ENCODE measurements around the gene CDH24. TPM values are rescaled to one million over a fixed set of nuclear protein-coding genes. Genes with fewer than 3 reads are reported as not detected.
A peak's percentile ranks its signal among the peaks of the same experiment; 100 is the strongest.

Gene CDH24
- total RNA-seq, 4 donors from 2014 or later: 0.36 to 1.7 (median 0.58) TPM

DNA sequence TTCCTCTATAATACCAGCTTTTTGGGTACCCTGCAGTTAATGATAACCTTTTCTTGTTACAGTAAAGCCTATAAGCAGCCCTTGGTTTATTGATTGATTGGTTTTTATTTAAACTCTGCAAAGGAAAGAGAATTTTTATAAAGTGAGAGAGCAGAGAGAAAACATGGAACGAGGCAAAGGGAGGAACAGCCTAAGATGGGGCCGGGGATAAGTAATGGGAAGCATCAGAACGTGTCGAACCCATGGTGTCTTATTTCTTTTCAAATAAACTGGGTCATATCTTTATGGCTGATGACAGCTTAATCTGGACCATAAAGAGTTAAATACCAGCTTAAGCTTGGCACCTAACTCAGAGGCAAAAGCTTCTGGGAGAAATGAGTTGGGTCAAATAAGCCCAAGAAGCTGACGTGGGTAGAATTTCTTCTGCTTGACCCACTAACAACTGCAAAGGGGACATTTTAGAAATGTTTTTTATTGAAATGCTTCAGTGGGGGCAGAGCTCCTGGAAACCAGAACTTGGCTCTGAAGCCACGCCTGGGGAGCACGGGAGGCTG lies 35.4 kb downstream of the CDH24 start:
- no peak for ATAC-seq
- DNase-seq: no peak

GRCh38 chr14:23021434-23021833 lies 35.9 kb downstream of the CDH24 start:
- intact Hi-C loops (cut with DNase I; ENCODE audit: low total_unique reads) (no loop called here), in situ Hi-C loops (cut with MboI; ENCODE audit: low sequenced_read_pairs in 4 of 4) (no loop called here)
- Histone ChIP-seq H3K4me3 (no peak overlapping the region), H3K27ac (no peak overlapping the region), H3K9me3 (no peaks in the 10 kb centered on the region), H3K36me3 (peaks cover 0 to 25% of the 10 kb centered on the region in 2 donors), H3K27me3 (no peaks in the 10 kb centered on the region), H3K4me1 (peaks cover 0 to 3% of the 10 kb centered on the region in 2 donors)
- no peak for ATAC-seq
- TF ChIP-seq POLR2A (IDR thresholded peaks at IDR 0.05): no peak
- TF ChIP-seq, protein P1, sequence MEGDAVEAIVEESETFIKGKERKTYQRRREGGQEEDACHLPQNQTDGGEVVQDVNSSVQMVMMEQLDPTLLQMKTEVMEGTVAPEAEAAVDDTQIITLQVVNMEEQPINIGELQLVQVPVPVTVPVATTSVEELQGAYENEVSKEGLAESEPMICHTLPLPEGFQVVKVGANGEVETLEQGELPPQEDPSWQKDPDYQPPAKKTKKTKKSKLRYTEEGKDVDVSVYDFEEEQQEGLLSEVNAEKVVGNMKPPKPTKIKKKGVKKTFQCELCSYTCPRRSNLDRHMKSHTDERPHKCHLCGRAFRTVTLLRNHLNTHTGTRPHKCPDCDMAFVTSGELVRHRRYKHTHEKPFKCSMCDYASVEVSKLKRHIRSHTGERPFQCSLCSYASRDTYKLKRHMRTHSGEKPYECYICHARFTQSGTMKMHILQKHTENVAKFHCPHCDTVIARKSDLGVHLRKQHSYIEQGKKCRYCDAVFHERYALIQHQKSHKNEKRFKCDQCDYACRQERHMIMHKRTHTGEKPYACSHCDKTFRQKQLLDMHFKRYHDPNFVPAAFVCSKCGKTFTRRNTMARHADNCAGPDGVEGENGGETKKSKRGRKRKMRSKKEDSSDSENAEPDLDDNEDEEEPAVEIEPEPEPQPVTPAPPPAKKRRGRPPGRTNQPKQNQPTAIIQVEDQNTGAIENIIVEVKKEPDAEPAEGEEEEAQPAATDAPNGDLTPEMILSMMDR (IDR thresholded peaks at IDR 0.05 in 4 of 5, conservative IDR thresholded peaks at IDR 0.05 in 1 of 5): no peak
- no peak for DNase-seq

More for the DNA sequence above, 35.4 kb downstream of the CDH24 start:
- Histone ChIP-seq H3K9me3 (no peaks in the 10 kb centered on the region), H3K27me3 (no peaks in the 10 kb centered on the region), H3K36me3 (peaks cover 0 to 30% of the 10 kb centered on the region in 2 donors), H3K4me1 (peaks cover 0 to 3% of the 10 kb centered on the region in 2 donors), H3K4me3 (no peak overlapping the region), H3K27ac (no peak overlapping the region)
- TF ChIP-seq, protein P1 (IDR thresholded peaks at IDR 0.05 in 4 of 5, conservative IDR thresholded peaks at IDR 0.05 in 1 of 5): no peak
- no peak for TF ChIP-seq POLR2A (IDR thresholded peaks at IDR 0.05)
- in situ Hi-C loops (cut with MboI; ENCODE audit: low sequenced_read_pairs in 4 of 4): no loop called here
- intact Hi-C loops (cut with DNase I; ENCODE audit: low total_unique reads): no loop called here

- peak in 1 of 2 donors; percentile 23 for ATAC-seq
- H3K27ac ChIP-seq: no peak overlapping the region
- no peak for DNase-seq
- no peak overlapping the region for H3K4me3 ChIP-seq
- TF ChIP-seq POLR2A (IDR thresholded peaks at IDR 0.05): no peak
- TF ChIP-seq, protein P1 (IDR thresholded peaks at IDR 0.05 in 4 of 5, conservative IDR thresholded peaks at IDR 0.05 in 1 of 5): no peak
- peaks cover 0 to 3% of the 10 kb centered on the region in 2 donors for H3K4me1 ChIP-seq
- intact Hi-C loops (cut with DNase I; ENCODE audit: low total_unique reads): no loop called here
- H3K36me3 ChIP-seq: peaks cover 0 to 15% of the 10 kb centered on the region in 2 donors
- in situ Hi-C loops (cut with MboI; ENCODE audit: low sequenced_read_pairs in 4 of 4): no loop called here
- H3K27me3 ChIP-seq: no peaks in the 10 kb centered on the region
- H3K9me3 ChIP-seq: no peaks in the 10 kb centered on the region
These were observed 36.9 kb downstream of the CDH24 start for GRCh38 chr14:23020143-23021128.

- no peak for ATAC-seq
- no peak for DNase-seq
These were observed 39.2 kb downstream of the CDH24 start for GRCh38 chr14:23018107-23018506.

More at GRCh38 chr14:23018107-23018506, 39.2 kb downstream of the CDH24 start:
- Histone ChIP-seq H3K36me3 (no peaks in the 10 kb centered on the region), H3K4me1 (peaks cover 0 to 3% of the 10 kb centered on the region in 2 donors), H3K4me3 (no peak overlapping the region), H3K27me3 (no peaks in the 10 kb centered on the region), H3K9me3 (no peaks in the 10 kb centered on the region), H3K27ac (no peak overlapping the region)
- intact Hi-C loops (cut with DNase I; ENCODE audit: low total_unique reads): no loop called here
- in situ Hi-C loops (cut with MboI; ENCODE audit: low sequenced_read_pairs in 4 of 4): no loop called here
- no peak for TF ChIP-seq POLR2A (IDR thresholded peaks at IDR 0.05)
- TF ChIP-seq, protein P1 (IDR thresholded peaks at IDR 0.05 in 4 of 5, conservative IDR thresholded peaks at IDR 0.05 in 1 of 5): no peak
